ENCODE data around the gene LMX1B.

- TF ChIP-seq, protein P1, sequence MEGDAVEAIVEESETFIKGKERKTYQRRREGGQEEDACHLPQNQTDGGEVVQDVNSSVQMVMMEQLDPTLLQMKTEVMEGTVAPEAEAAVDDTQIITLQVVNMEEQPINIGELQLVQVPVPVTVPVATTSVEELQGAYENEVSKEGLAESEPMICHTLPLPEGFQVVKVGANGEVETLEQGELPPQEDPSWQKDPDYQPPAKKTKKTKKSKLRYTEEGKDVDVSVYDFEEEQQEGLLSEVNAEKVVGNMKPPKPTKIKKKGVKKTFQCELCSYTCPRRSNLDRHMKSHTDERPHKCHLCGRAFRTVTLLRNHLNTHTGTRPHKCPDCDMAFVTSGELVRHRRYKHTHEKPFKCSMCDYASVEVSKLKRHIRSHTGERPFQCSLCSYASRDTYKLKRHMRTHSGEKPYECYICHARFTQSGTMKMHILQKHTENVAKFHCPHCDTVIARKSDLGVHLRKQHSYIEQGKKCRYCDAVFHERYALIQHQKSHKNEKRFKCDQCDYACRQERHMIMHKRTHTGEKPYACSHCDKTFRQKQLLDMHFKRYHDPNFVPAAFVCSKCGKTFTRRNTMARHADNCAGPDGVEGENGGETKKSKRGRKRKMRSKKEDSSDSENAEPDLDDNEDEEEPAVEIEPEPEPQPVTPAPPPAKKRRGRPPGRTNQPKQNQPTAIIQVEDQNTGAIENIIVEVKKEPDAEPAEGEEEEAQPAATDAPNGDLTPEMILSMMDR (conservative IDR thresholded peaks at IDR 0.05; ENCODE audit: low read depth, low read length): no peak
- TF ChIP-seq EZH2 (IDR thresholded peaks at IDR 0.05; ENCODE audit: low read length, unreplicated experiment): no peak
Measured at GRCh38 chr9:126633881-126634558, 20.3 kb downstream of the LMX1B start.
